NCI-H1048 (cell line): Measurements from ENCODE around the gene SAMD4A.

Experiments used
- DNase-seq: peaks from one replicate; lab custom pipeline; 2025; lab: John Stamatoyannopoulos, UW

The SAMD4A gene

GRCh38 chr14:54660604-54661111, 93.7 kb downstream of the SAMD4A start:
- DNase-seq, result no peak

GRCh38 chr14:54662491-54663133, 95.7 kb downstream of the SAMD4A start:
- DNase-seq, result no peak

GRCh38 chr14:54664961-54665360, 98.0 kb downstream of the SAMD4A start:
- no peak for DNase-seq

DNA sequence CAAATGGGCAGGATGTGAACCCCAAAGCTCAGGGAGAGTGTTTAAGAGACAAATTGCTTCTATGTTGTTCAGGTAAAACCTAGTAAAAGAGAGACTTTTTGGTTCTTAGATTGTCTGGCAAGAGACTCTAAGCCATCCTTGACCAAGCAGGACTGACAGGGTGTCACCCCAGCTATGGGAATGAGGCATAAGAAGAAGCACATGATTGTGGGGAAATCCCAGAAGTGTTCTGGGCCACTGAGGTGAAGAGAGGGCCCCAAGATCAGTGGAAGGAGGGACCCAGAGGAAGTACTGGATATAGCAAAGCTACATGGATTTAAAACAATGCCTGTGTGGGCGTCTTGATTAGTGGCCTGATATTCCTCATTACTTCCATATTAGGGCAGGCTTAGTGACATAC, 99.0 kb downstream of the SAMD4A start:
- no peak for DNase-seq

DNA sequence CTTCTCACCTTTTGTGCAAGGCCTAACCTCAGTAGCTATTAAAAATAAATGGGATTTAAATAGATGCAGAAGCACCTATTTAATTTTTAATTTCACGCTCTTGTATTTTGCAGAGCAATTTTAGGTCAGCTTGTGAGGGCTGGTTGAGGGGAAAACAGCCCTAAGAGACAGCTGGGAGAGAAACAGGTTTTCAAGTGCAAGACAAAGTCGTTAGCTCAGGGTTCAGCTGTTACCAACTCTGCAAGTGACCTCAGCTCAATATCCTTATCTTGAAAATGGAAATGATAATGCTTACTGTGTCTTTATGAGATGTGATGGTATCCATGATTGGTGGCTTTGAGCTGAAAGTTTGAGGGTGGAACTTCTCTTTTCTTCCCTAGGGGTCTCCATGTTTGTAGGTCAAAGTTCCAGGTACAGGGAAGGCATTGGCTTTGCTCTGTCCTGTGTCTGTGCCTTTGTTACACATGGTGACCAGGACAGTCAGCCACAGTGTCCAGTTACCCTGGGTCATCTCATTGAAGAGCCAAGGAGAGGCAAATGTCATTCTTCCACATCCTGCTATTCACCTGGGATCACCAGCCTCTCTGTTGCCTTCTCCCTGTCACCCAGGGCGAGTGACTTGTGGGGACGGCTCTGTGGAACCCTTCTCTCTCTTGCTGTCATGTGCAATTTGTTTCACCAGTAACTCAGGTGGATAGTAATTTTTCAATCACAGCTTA, 100.3 kb downstream of the SAMD4A start:
- no peak for DNase-seq

DNA sequence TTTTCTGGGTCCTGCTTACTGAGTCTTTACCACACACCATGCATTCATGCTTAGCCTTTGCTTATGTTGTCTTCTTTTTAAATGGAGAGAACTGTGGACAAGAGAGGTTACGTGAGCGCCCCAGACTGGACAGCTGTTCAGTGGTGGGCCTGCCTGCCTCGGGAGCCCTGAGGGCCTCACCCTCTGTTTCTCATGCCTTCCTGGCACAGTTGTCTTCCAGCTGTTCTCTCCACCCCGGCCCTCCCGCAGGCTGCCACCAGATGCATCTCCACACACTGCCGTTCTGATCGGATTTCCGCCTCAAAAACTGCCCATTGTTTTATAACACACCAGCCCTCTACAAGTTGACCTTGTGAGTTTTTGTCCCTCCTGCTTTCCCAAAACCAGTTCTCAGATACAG, 100.8 kb downstream of the SAMD4A start:
- no peak for DNase-seq

DNA sequence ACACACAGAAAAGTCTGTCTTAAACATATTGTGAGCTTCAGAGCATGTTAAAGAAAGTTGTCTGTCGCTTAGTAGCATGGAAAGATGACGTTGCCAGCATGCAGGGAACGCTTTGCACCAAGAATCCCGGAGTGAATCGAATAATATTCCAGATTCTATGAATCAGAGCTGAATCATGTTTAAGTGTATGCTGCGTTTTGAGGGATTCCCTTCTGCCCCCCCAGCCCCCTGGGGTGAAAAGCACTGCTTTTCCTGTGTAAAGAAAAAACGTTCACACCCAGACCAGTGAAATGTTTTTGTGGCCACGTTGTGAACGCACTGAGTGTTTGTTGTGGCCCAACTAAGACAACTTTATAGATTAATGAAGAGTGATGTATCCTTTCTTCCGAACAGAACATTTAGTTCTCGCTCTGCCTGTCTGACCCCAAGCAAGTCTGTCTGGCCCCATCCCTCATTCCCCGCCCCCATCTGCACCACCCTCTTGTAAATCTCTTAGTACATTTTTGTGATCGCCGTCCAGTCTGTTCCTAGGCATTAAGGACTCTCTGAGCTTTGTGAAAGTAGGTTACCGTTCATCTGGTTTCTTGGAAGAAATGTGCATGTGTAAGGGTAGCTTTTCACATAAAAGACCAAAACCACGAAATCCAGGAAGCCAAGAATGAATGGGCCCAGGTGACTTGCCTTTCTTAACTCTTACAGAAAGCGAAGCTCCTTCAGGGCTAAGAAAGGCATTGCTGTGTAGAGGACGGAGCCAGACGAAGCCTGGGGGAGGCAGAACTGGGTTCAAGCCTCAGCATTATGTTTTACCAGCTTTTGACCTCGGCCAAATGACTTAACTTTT, 103.0 kb downstream of the SAMD4A start:
- no peak for DNase-seq

DNA sequence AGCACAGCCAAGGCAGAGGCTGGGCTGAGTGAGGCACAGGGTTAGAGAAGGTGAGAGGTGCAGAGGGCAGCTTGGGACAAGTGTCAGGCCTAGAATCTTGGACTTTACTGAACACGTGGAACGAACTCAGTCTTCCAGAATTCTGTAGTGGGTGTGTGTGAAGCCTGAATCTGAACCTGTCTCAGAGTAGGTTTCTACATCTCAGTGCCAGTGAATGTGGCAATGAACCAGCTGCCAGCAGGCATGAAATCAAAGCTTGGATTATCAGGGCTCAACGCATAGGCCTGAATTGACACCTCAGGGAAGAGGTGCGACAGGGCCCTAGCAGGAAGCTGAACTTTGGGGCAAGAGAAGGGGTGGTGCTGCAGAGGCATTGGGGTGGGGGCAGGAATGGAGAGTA, 104.6 kb downstream of the SAMD4A start:
- DNase-seq, result no peak

- DNase-seq, result no peak
These were observed 105.3 kb downstream of the SAMD4A start for GRCh38 chr14:54672181-54672580.

GRCh38 chr14:54672688-54673087, 105.8 kb downstream of the SAMD4A start:
- DNase-seq, result no peak

- DNase-seq, result no peak
These were observed 106.5 kb downstream of the SAMD4A start for GRCh38 chr14:54673193-54674045.

DNA sequence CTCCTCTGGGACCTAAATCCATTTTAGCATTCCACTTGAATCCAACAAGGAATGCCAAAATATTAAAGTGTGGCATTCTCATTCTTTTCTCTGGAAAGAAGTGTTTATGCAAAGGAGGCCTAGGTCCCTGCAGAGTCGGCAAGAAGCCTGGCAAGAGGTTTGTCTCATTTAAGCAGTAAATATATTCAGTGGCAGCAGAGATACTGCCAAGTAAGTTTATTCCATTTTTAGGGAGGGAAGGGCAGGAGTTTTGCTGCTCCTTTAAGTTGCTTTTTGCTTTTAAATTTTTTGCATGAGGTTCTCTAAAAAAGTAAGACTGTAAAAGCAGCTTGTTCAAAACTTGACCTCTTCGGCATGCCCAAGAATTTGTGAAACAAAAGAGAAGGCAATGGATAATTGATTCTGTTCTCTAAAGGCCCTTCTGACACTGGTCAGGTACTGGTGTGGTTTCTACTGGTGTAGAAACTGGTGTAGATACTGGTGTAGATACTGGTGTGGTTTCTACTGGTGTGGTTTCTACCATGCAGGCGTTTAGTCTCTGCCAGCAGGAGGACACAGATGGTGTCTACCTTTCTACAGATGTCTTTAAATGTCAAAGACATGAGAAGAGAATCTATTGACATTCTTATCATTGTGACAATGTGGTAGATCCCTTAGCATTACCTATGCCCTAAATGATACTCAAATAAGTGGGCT, 107.3 kb downstream of the SAMD4A start:
- DNase-seq, result no peak

- DNase-seq, result no peak
These were observed 108.6 kb downstream of the SAMD4A start for GRCh38 chr14:54675236-54676128.

- DNase-seq, result no peak
These were observed 110.1 kb downstream of the SAMD4A start for GRCh38 chr14:54676812-54677708.

DNA sequence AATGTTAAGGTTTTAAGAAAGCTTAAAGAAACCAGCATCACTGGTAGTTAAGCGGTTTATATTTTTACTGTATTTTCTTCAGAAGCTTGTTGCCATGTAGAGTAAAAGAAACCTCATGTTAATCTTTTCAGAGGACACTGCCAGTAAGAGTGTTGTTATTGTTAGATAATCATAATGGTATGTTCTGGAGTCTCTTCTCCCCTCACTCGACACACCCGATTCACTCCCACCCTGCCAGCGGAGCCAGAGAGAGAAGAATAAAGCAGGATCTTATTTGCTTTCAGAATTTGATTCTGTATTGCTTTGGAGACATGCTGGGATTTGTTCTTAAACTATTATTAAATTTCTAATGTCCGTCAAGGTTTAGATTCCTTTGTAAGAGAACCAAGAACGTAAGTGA, 113.7 kb downstream of the SAMD4A start:
- no peak for DNase-seq

DNA sequence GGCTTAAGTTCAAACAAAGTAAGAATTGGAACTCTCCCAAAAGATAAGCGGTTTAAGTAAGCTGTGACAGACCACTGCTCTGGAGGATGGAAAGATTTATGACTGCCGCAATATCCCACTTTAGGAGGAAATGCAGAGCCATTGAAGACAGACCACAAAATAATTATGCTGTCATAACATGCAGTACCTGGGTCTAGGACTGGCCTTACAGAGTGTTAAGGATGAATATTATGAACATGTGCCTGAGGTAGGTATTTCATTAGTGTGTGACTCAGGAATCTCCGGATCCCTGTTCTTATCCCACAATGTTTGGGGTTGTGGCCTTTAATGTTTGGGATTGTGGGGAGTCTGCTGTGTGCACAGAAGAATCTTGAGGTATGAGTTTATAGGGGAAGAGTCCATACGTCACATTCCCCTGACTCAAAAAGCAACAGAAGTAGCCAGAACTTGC, 114.9 kb downstream of the SAMD4A start:
- no peak for DNase-seq

GRCh38 chr14:54682578-54682977, 115.7 kb downstream of the SAMD4A start:
- DNase-seq, result no peak

- no peak for DNase-seq
These were observed 117.2 kb downstream of the SAMD4A start for GRCh38 chr14:54683882-54684794.
